ENCODE measurements around the gene ADAM17. TPM values are rescaled to one million over a fixed set of nuclear protein-coding genes. Genes with fewer than 3 reads are reported as not detected.

ADAM17 gene
- total and polyA plus RNA-seq, 2 of the 8 experiments (the other 6 are each of a cell fraction or from before 2014, with no cell fraction given): 6.5 to 23.5 TPM

GRCh38 chr2:9532421-9532820 is 23.2 kb downstream of the ADAM17 start:
- no peaks in the 10 kb centered on the region for H3K4me1 ChIP-seq (replicated peaks in 1 of 4; ENCODE audit: control insufficient read depth in 3 of 4, insufficient read depth in 4 of 4, low read length in 3 of 4)
- H4K20me1 ChIP-seq (replicated peaks in 1 of 2; ENCODE audit: control insufficient read depth in 1 of 2, insufficient read depth in 2 of 2, low read length in 2 of 2): peaks cover 0 to 1% of the 10 kb centered on the region in 2 experiments
- POLR2A ChIA-PET (ENCODE audit: partially characterized antibody): no interaction called here
- no peak overlapping the region for H2BK12ac ChIP-seq (ENCODE audit: low read depth, low read length)
- H3K18ac ChIP-seq (ENCODE audit: extremely low read depth, low read length): no peak overlapping the region
- no peak overlapping the region for H3K4me3 ChIP-seq (ENCODE audit: extremely low read depth in 1 of 4, insufficient read depth in 2 of 4, low read depth in 3 of 4, low read length in 4 of 4)
- no peak overlapping the region for H3K14ac ChIP-seq (ENCODE audit: insufficient read length)
- H3K27me3 ChIP-seq (replicated peaks in 1 of 4; ENCODE audit: control insufficient read depth in 3 of 4, extremely low read depth in 1 of 4, insufficient read depth in 3 of 4, low read length in 3 of 4): no peaks in the 10 kb centered on the region
- no peak overlapping the region for H2AFZ ChIP-seq (ENCODE audit: low read length)
- no peak for TF ChIP-seq RAD21 (IDR thresholded peaks at IDR 0.05 in 1 of 2, conservative IDR thresholded peaks at IDR 0.05 in 1 of 2; ENCODE audit: low read depth in 2 of 2, low read length in 2 of 2)
- TF ChIP-seq JUND (IDR thresholded peaks at IDR 0.05; ENCODE audit: low read length): no peak
- no peak for TF ChIP-seq TCF12 (IDR thresholded peaks at IDR 0.05; ENCODE audit: low read depth, low read length)
- no peak for TF ChIP-seq BCL11A (IDR thresholded peaks at IDR 0.05; ENCODE audit: low read depth in 2 of 2, low read length in 2 of 2)
- TF ChIP-seq CREB1 (IDR thresholded peaks at IDR 0.05): no peak
- no peak for TF ChIP-seq CBX5 (IDR thresholded peaks at IDR 0.05; ENCODE audit: low read depth, low read length)
- TF ChIP-seq SP1 (IDR thresholded peaks at IDR 0.05; ENCODE audit: low read depth, low read length): no peak
- no peak overlapping the region for H4K5ac ChIP-seq (ENCODE audit: insufficient read length, low read depth, low read length)
- H4K8ac ChIP-seq (ENCODE audit: extremely low read depth, insufficient read depth, low read length): no peak overlapping the region
- no peaks in the 10 kb centered on the region for H3K9me3 ChIP-seq (ENCODE audit: insufficient read depth in 2 of 2, low read depth in 1 of 2, low read length in 1 of 2)
- H2BK15ac ChIP-seq (ENCODE audit: low read length): no peak overlapping the region
- H3K36me3 ChIP-seq (ENCODE audit: control insufficient read depth in 2 of 4, insufficient read depth in 4 of 4, low read length in 3 of 4): peaks cover 0 to 7% (median 0%) of the 10 kb centered on the region in 4 experiments; a peak in 1 of 8 replicates
- no peak overlapping the region for H2BK5ac ChIP-seq (ENCODE audit: low read depth, low read length)
- DNase-seq (ENCODE audit: low read depth in 1 of 2, low spot score in 2 of 2) (no peak), FAIRE-seq (no peak)
- H3K56ac ChIP-seq (replicated peaks; ENCODE audit: insufficient read length, low read depth, low read length): no peak overlapping the region
- no peak overlapping the region for H2BK120ac ChIP-seq (replicated peaks; ENCODE audit: low read depth, low read length)
- no peaks in the 10 kb centered on the region; the same call in 1 of the 2 replicates for H3K79me1 ChIP-seq (ENCODE audit: low read depth, low read length)
- H2AK5ac ChIP-seq (ENCODE audit: low read depth, low read length): no peak overlapping the region
- no peaks in the 10 kb centered on the region for H3K23me2 ChIP-seq (ENCODE audit: low read depth, low read length)
- no peak overlapping the region for H3K27ac ChIP-seq (ENCODE audit: low read depth, low read length)
- H3K9ac ChIP-seq (replicated peaks in 1 of 4; ENCODE audit: extremely low read depth in 1 of 4, low read depth in 3 of 4, low read length in 3 of 4): no peak overlapping the region
- CTCF ChIA-PET (ENCODE audit: partially characterized antibody): interaction anchor here (1.2 to 1.7 kb wide), 2 partner anchors 23 to 180 kb away, joined by 3 read pairs; no protein-coding TSS in a partner anchor
- no peak overlapping the region for H3K4me2 ChIP-seq (ENCODE audit: insufficient read depth in 1 of 2, low read depth in 2 of 2, low read length in 2 of 2)
- H2BK20ac ChIP-seq (ENCODE audit: low read length): no peak overlapping the region
- WGBS, 2 experiments (ENCODE audit: extremely low coverage in 1 of 2, insufficient coverage in 1 of 2, insufficient read length in 1 of 2, insufficient replicate concordance in 2 of 2, low coverage in 1 of 2, low lambda C conversion rate in 2 of 2, missing lambda C conversion rate in 1 of 2): 92% methylated on average over 4 of the region's 4 CpGs; no CpG with 5 or more reads in 1 of the 2 experiments
- no peak overlapping the region for H3K23ac ChIP-seq (ENCODE audit: insufficient read length)
- H3K79me2 ChIP-seq (ENCODE audit: control insufficient read depth in 1 of 2, insufficient read depth in 2 of 2, low read length in 2 of 2): 0 out of 4 replicates have a peak, but pooled peaks cover 0 to 2% of the 10 kb centered on the region in 2 experiments
- no peak overlapping the region for H4K91ac ChIP-seq (replicated peaks; ENCODE audit: insufficient read length, low read length)
- H3K4ac ChIP-seq (replicated peaks; ENCODE audit: insufficient read length, low read depth, low read length): no peak overlapping the region

All from H1 (cell line).